Measurements from ENCODE around the gene SULF2.

The SULF2 gene

DNA sequence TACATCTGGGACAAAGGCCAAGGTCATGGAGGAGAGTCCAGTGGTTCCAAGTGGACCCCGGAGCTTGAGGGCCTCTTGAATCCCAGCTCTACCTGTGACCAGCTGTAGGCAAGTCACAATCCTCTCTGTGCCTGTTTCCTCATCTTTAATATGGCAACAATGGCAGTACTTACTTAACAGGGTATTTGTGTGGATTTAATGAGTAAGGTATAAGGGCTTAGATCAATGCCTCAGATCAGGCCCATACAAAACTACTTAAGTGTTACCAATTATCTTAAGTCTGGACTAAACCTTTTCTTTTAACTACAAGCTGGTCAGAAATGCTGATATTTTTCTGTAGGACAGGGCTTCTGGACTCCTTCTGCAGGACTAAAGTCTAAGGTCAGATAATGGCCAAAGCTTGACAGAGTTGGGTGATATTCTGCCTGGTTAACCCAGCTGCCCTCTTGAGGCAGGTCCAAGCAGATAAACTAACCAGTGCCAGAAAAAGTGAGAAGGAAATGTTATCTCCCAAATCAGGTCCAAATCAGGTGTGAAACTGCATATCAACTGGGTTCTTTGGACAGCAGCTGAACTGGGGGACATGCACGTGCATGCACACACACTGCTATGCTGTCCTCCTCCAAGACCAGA is 2.2 kb downstream of the SULF2 start:
- H3K9ac ChIP-seq (ENCODE audit: low read depth, low read length), result no peak overlapping the region
- no peaks in the 10 kb centered on the region for H3K36me3 ChIP-seq (ENCODE audit: insufficient read depth, low read length)
- H3K4me1 ChIP-seq (ENCODE audit: insufficient read depth, low read length), result peaks cover 16% of the 10 kb centered on the region
- H3K9me3 ChIP-seq (ENCODE audit: control insufficient read depth, insufficient read depth, low read length), result no peaks in the 10 kb centered on the region

DNA sequence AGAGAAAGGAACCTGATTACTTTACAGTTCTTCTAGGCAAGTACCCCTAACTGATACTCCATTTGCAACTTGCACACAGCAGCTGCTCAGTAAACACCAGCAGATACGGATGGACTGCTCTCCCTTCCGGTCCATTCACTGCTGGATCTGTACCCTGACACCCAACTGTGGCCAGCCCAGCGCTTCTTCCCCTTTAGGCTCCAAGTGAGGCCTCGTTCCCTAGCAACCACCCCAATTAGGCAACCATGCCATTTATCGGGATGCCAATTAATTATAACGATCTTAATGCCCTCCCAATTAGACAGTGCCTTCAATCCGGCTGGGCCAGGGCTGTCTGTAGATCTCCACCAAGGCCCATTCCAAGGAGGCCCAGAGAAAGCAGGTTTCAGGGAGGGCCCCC is 3.2 kb downstream of the SULF2 start:
- Histone ChIP-seq H3K9me3 (ENCODE audit: control insufficient read depth, insufficient read depth, low read length) (no peaks in the 10 kb centered on the region), H3K36me3 (ENCODE audit: insufficient read depth, low read length) (no peaks in the 10 kb centered on the region), H3K4me1 (ENCODE audit: insufficient read depth, low read length) (peaks cover 16% of the 10 kb centered on the region), H3K9ac (ENCODE audit: low read depth, low read length) (no peak overlapping the region)

DNA sequence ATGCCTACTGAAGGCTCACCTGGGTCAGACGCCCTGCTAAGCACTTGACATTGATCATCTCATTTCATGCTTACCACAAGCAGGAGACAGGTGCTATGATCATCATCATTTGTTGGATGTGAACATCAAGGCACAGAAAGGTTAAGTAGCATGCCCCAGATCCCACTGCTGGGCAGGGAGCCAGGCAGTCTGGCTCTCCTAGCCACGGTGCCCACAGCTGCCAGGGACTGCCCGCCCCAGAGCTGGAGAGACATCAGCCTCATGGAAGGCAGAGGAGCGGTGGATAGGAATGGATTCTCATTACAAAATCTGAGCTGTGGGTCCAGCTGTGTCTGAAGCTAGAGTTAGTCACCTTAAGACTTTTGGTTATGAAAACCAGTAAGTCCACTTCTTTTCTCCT is 3.6 kb downstream of the SULF2 start:
- Histone ChIP-seq H3K36me3 (ENCODE audit: insufficient read depth, low read length) (no peaks in the 10 kb centered on the region), H3K4me1 (ENCODE audit: insufficient read depth, low read length) (peaks cover 13% of the 10 kb centered on the region), H3K9ac (ENCODE audit: low read depth, low read length) (no peak overlapping the region), H3K9me3 (ENCODE audit: control insufficient read depth, insufficient read depth, low read length) (no peaks in the 10 kb centered on the region)

DNA sequence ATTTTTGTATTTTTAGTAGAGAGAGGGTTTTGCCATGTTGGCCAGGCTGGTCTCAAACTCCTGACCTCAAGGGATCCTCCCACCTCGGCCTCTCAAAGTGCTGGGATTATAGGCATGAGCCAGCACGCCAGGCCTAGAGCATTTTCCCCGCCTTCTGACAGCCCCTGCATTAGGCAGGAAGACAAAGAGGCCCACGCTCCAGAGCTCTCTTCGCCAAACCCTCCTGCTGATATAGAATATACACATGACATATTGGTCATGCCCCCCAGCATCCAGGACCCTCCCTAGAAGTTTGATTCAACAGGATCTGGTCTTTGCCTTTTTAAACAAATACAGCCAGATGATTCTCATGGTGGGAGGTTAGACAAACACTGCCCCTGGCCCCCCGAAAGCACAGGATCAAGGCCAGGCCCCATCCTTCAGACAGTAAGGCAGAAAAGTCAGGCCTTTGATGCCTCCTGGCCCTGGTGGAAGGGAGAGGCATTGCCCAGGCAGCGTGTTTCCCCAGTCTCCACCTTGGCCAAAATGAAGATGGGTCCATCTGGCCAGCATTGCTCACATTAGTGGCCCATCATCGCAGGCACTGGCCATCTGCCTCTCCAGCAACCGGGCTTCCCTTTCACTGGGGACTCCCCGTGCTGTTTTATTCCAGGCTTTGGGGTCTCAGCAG is 4.4 kb downstream of the SULF2 start:
- H3K9me3 ChIP-seq (ENCODE audit: control insufficient read depth, insufficient read depth, low read length), result no peaks in the 10 kb centered on the region
- no peak overlapping the region for H3K9ac ChIP-seq (ENCODE audit: low read depth, low read length)
- no peaks in the 10 kb centered on the region for H3K36me3 ChIP-seq (ENCODE audit: insufficient read depth, low read length)
- peaks cover 12% of the 10 kb centered on the region; the same call in 1 of the 2 replicates for H3K4me1 ChIP-seq (ENCODE audit: insufficient read depth, low read length)

DNA sequence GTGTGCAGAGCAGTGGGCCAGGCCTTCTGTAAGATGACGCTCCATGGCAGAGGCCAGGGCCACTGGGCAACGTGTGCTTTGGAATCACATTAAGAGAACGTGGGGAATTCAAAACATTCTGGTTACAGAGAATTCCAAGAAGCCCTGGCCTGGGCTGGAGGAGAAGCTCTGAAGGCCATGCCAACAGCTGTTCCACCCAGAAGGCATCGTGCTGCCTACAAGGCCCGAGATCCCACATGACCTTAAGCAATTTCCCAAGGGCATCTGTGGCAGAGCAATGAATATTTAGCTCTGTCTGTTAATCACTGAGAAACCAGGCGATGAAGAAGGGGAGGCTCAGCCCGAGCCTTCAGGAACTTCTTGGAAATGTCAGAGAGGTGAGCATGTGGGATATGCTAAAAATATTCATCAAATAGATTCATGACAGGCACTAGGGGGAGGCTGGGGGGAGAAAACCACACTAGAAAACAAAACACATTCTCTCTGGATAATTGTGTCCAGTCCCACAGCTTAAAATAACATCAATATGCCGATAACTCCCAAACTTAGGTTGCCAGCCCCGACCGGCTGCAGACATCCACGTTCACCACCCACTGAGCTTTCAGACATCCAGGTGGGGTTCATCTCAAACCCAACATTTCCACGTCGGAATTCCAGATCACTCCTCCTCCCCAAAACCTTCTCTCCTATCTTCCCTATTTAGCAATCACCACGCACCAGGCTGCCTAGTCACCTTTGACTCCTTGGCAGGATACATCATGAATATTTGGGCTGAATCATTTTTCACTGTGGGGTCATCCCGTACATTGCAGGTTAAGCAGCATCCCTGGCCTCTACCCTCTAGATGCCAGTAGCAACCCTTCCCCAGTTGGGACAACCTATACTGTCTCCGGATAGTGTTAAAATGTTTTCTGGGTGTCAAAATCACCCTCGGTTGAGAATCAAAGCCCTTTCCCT is 6.6 kb downstream of the SULF2 start:
- H3K9ac ChIP-seq (ENCODE audit: low read depth, low read length), result no peak overlapping the region
- no peaks in the 10 kb centered on the region; the same call in 1 of the 2 replicates for H3K36me3 ChIP-seq (ENCODE audit: insufficient read depth, low read length)
- H3K9me3 ChIP-seq (ENCODE audit: control insufficient read depth, insufficient read depth, low read length), result no peaks in the 10 kb centered on the region
- H3K4me1 ChIP-seq (ENCODE audit: insufficient read depth, low read length), result peaks cover 5% of the 10 kb centered on the region; the same call in 1 of the 2 replicates

DNA sequence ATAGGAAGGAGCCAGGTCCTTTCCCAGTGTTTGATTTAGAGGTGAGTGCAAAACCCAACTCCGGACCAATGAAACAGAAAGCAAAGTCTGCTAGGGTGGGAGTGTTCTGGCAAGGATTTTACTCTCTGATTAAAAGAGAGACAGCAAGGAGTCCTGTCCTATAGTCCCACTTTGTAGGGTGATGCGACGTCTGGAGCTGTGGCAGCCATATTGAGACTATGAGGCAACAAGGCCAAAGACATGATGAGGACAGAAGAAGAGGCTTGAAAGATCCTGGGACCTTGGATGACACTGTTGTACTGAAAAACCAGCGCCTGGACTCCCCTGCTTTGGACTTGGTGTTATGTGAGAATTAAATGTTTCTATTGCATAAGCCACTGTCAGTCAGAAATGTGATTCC is 8.1 kb downstream of the SULF2 start:
- no peaks in the 10 kb centered on the region for H3K4me1 ChIP-seq (ENCODE audit: insufficient read depth, low read length)
- H3K9ac ChIP-seq (ENCODE audit: low read depth, low read length), result no peak overlapping the region
- no peaks in the 10 kb centered on the region for H3K9me3 ChIP-seq (ENCODE audit: control insufficient read depth, insufficient read depth, low read length)
- H3K36me3 ChIP-seq (ENCODE audit: insufficient read depth, low read length), result no peaks in the 10 kb centered on the region; the same call in 1 of the 2 replicates

DNA sequence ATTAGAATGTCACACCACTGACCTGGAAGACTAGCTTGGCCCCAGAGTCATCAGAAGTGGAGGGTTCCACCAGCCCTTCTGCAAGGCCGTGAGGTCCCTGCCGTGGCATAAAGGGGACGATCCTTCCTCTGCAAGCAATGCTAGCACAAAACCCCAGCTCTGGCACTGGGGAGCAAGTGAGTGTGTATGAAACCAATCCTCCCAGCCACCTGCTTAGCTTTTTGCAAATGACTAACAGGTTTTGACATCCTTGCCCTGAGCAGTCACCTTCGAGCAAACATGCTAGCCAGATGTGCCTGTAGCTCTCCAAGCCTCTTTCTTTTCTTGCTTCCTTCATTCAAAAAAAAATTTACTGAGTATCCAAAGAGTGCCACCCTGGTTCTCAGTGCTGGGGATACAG is 8.6 kb downstream of the SULF2 start:
- no peaks in the 10 kb centered on the region for H3K4me1 ChIP-seq (ENCODE audit: insufficient read depth, low read length)
- no peaks in the 10 kb centered on the region; the same call in 1 of the 2 replicates for H3K36me3 ChIP-seq (ENCODE audit: insufficient read depth, low read length)
- no peak overlapping the region for H3K9ac ChIP-seq (ENCODE audit: low read depth, low read length)
- H3K9me3 ChIP-seq (ENCODE audit: control insufficient read depth, insufficient read depth, low read length), result no peaks in the 10 kb centered on the region

DNA sequence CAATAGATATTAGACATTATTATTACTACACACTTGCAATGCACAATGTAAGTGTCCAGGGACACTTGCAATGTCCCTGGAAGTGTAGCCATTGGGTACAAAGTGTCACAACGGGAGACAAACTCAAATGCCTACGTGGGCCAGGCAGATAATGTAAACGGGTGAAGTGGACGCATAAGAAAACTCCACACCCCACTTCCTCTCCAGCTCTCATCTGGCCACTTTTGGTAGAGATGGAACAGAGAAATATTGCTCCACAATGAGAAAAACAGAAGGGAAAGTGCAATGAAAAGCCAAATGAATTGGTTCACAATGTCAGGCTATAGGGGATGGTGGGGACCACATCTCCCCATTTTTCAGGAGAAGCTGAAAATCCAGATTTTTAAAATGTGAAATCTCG is 9.4 kb downstream of the SULF2 start:
- no peaks in the 10 kb centered on the region; the same call in 1 of the 2 replicates for H3K36me3 ChIP-seq (ENCODE audit: insufficient read depth, low read length)
- no peak overlapping the region for H3K9ac ChIP-seq (ENCODE audit: low read depth, low read length)
- no peaks in the 10 kb centered on the region for H3K9me3 ChIP-seq (ENCODE audit: control insufficient read depth, insufficient read depth, low read length)
- no peaks in the 10 kb centered on the region for H3K4me1 ChIP-seq (ENCODE audit: insufficient read depth, low read length)

DNA sequence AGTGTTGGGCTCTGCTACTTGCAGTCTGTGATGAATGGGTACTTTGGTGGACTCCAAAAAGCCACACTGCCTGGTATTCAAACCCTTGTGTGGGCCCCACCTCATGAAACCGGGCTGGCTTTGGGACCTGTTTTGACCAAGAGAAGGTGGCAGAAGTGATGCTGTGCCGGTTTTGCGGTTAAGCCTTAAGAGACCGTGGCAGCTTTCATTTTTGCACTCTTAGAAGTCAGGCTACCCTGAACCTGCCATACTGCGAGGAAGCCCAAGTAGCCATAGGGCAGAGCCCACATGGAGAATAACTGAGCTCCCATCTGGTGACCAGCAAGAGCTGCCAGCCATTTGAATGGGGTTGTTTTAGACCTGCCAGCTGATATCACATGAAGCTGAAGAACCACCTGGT is 10.2 kb downstream of the SULF2 start:
- Histone ChIP-seq H3K4me1 (ENCODE audit: insufficient read depth, low read length) (no peaks in the 10 kb centered on the region), H3K36me3 (ENCODE audit: insufficient read depth, low read length) (no peaks in the 10 kb centered on the region; the same call in 1 of the 2 replicates), H3K9ac (ENCODE audit: low read depth, low read length) (no peak overlapping the region), H3K9me3 (ENCODE audit: control insufficient read depth, insufficient read depth, low read length) (no peaks in the 10 kb centered on the region)

DNA sequence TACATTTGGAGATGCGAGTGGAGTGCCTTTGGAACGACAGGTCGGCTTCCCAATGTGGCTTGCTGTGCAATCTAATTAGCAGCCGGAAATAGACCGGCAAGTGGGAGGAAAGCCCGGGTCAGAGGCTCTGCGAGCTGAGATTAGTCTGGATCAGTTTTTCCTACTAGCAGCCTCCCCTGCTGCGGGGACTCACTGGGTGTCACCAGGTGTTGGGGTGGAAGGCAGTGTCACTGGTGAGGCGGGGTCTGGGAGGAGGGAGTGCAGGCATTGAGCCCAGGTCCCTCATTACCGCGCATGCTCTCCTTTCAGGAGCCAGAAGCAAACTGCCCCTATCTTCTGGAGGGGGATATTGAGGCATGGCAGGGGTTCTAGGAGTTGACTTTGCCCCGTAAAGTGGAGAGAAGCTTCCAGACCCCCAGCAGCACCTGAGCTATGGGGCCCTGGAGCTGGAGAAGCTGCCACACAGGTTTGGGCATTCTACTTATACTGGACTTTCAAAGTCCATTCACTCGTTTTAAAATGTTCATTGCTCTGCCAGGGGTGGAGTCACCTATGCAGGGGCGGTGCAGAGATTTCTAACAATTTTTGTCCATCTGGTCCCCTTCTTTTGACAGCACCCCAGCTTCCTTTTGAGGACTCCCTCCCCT is 11.0 kb downstream of the SULF2 start:
- Histone ChIP-seq H3K9me3 (ENCODE audit: control insufficient read depth, insufficient read depth, low read length) (no peaks in the 10 kb centered on the region), H3K36me3 (ENCODE audit: insufficient read depth, low read length) (no peaks in the 10 kb centered on the region; the same call in 1 of the 2 replicates), H3K4me1 (ENCODE audit: insufficient read depth, low read length) (no peaks in the 10 kb centered on the region), H3K9ac (ENCODE audit: low read depth, low read length) (no peak overlapping the region)

DNA sequence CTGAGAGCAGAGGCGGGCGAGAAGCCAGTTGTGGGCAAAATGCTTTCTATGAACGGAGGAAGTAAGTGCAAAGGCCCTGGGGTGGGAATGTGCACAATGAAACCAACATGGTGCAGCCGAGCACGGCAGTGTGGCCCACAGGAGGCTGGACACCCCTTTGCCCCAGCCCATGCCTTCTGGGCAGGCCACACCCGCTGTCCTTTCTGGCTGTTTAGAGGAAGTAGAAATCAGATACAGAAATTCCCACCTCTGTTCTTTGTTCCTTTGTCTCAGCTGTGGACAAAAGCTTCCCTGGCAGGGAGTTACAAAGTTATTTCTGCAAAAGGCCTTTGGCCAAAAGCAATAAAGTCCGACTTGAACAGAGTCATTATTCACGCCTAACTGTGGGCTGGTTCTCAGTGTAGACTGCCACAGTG is 11.9 kb downstream of the SULF2 start:
- no peaks in the 10 kb centered on the region for H3K4me1 ChIP-seq (ENCODE audit: insufficient read depth, low read length)
- no peaks in the 10 kb centered on the region for H3K9me3 ChIP-seq (ENCODE audit: control insufficient read depth, insufficient read depth, low read length)
- no peaks in the 10 kb centered on the region; the same call in 1 of the 2 replicates for H3K36me3 ChIP-seq (ENCODE audit: insufficient read depth, low read length)
- no peak overlapping the region for H3K9ac ChIP-seq (ENCODE audit: low read depth, low read length)

DNA sequence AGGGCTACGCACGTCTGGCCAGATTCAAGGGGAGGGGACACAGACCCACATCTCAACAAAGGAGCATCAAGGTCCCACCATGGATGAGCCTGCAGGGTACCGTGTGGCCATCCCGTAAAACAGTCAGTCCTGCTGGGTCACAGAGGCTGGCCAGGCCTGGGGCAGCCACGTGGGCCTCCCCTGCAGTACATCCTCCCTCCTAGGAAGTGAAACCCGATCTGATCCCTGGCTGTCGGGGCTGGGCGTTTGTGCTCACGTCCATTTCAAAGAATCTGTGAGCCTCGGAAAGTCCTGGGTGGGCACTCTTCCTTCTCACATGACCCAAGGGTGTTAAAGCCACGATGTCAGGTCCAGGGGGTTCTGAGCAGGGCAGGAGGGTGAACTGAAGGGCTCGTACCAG is 14.3 kb downstream of the SULF2 start:
- no peak overlapping the region for H3K9ac ChIP-seq (ENCODE audit: low read depth, low read length)
- no peaks in the 10 kb centered on the region; the same call in 1 of the 2 replicates for H3K36me3 ChIP-seq (ENCODE audit: insufficient read depth, low read length)
- H3K4me1 ChIP-seq (ENCODE audit: insufficient read depth, low read length), result peaks cover 8% of the 10 kb centered on the region; the same call in 1 of the 2 replicates
- no peaks in the 10 kb centered on the region for H3K9me3 ChIP-seq (ENCODE audit: control insufficient read depth, insufficient read depth, low read length)

DNA sequence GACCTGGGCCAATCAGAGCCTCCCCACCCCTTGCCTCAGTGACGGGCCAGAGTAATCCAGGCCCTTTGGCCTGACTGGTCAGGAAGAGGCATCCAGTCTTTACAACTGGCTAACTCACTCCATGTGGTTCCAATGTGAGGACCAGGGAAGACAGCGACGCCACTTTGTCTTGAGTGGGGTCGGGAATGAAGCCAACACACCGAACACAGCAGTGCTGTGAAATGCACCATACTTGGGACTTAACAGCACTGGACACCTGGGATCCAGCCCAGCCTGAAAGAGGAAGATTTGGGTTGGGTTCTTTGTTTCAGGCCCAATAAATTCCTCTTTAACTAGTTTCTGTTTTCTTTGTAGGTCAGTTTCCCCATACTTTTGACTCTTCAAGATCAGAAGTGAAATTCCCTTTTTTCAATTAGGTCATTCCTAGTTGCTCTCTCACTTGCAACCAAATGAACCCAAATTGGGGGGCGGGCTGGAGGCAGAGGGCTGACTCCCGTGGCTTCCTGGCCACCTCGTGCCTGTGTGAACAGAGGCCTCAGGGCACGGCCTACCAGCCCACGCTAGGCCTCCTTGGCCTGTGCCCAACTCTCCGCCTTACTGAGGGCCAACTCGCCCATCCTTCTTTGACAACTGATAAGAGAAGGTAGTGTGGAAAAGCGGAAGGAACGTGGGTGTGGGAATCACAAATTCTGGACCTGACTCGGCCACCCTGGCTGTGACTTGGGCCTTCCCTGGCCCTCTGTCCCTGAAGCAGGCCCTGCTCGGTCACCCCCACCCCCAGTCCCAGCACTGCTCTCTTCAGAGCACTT is 17.1 kb downstream of the SULF2 start:
- H3K9me3 ChIP-seq (ENCODE audit: control insufficient read depth, insufficient read depth, low read length), result no peaks in the 10 kb centered on the region
- H3K36me3 ChIP-seq (ENCODE audit: insufficient read depth, low read length), result no peaks in the 10 kb centered on the region
- peaks cover 14% of the 10 kb centered on the region; the same call in 1 of the 2 replicates for H3K4me1 ChIP-seq (ENCODE audit: insufficient read depth, low read length)
- no peak overlapping the region for H3K9ac ChIP-seq (ENCODE audit: low read depth, low read length)
